Pancreas (tissue), 10 donors: ENCODE measurements around the gene RBMS3. TPM values are rescaled to one million over a fixed set of nuclear protein-coding genes. Genes with fewer than 3 reads are reported as not detected.

Experiments
- ATAC-seq, 4 donors: fragments of 200-7000 bp; cut with Tn5 transposase; one replicate each; pipeline versions ENCODE4 v1.8.0 to v1.9.1; 2020; ENCODE audit warnings: mild to moderate bottlenecking in 4 of 4, moderate library complexity in 4 of 4
- DNase-seq, 6 donors: peaks; one replicate each; pipeline ENCODE4 v3.0.0-alpha.2; 2020
- FAIRE-seq: peaks from 2 replicates; lab custom pipeline; 2012; peaks lifted over from hg19 to GRCh38; lab: Jason Lieb, UNC
- H3K27ac ChIP-seq, 4 donors: fragments of 200-600 bp; sonication (generic); 1 replicate in 3 of 4; 2 replicates in 1 of 4; pipeline versions ENCODE4 v1.5.0 to v1.8.0; 2020
- H3K27me3 ChIP-seq, 4 donors: fragments of 200-600 bp; one replicate each; pipeline ENCODE4 v1.8.0; 2021
- H3K36me3 ChIP-seq, 3 donors: fragments of 200-600 bp; sonication (generic) in 1 of 3; one replicate each; pipeline versions ENCODE4 v1.5.0 to v1.8.0; 2020 to 2021
- H3K4me1 ChIP-seq, 3 donors: fragments of 200-600 bp; one replicate each; pipeline ENCODE4 v1.8.0; 2021
- H3K4me3 ChIP-seq, 4 donors: fragments of 200-600 bp; sonication (generic) in 2 of 4; one replicate each; pipeline versions ENCODE4 v1.5.0 to v1.8.0; 2020 to 2021
- H3K9me3 ChIP-seq, 4 donors: fragments of 200-600 bp; one replicate each; pipeline ENCODE4 v1.8.0; 2021
- CTCF ChIP-seq, 4 donors: fragments of 200-600 bp; sonication (generic) in 3 of 4; IDR thresholded peaks; one replicate each; pipeline versions ENCODE4 v1.5.0 to v1.8.0; 2021; ENCODE audit warnings: antibody characterized with exemption in 4 of 4
- WGBS, 2 donors: extraction: QIAGEN DNeasy Blood & Tissue Kit; methylation state at CpG; one replicate each; pipeline ENCODE4 v1.1.7; 2013; 5-methylcytosine and 5-hydroxymethylcytosine counted together
- intact Hi-C, 3 donors: fragments of 100-400 bp; cut with DNase I; formaldehyde crosslinking; loops; one replicate each; pipeline versions ENCODE4 v1.11.1 to v1.14.2; 2022
- polyA plus RNA-seq, 2 donors: library from polyadenylated mRNA; stranded (reverse); fragments of 200-250 nt; gene quantifications; one replicate each; pipeline ENCODE4 v1.2.3, GENCODE V29; 2013
- total RNA-seq, 6 donors: library from RNA; stranded (reverse); fragmentation: NEBNext Ultra II Directional in 4 of 6; extraction: Animal tissue kit (Norgen Biotek cat#: 25700) in 4 of 6; gene quantifications; one replicate each; pipeline versions ENCODE4 v1.2.1 to v1.2.4, GENCODE V29; 2021 to 2023
- donor health status: healthy with polysubstance abuse.
- donor health status: DM: no; HTN: no; CAD: no; lungs with moderate emphysema.
- donor health status: DM: no; HTN: no; CAD: no.
- donor health status: control.
- donor health status: control.
- donor health status: Bipolar disorder and iron deficiency.
- donor health status: DM: yes; HTN: yes; CAD: no.
- donor health status: DM: no; HTN: no; CAD: no.
- donor health status: DM: no; HTN: no; CAD: no.
- donor health status: DM: yes; HTN: yes; CAD: no.

RBMS3 gene
- total and polyA plus RNA-seq, 8 donors: 4.0 to 10.0 (median 6.6) TPM

- H3K4me1 ChIP-seq: no peaks in the 10 kb centered on the region
- ATAC-seq (no peak), DNase-seq (no peak), FAIRE-seq (no peak)
- intact Hi-C loops: no loop called here
- TF ChIP-seq CTCF (IDR thresholded peaks at IDR 0.05): no peak
- H3K27me3 ChIP-seq: no peaks in the 10 kb centered on the region
- no peaks in the 10 kb centered on the region for H3K36me3 ChIP-seq
- no peak overlapping the region for H3K27ac ChIP-seq
- WGBS, 2 donors: 63 to 73% methylated on average over 2 of the region's 2 CpGs
- no peak overlapping the region for H3K4me3 ChIP-seq
- H3K9me3 ChIP-seq: no peaks in the 10 kb centered on the region
Observed at GRCh38 chr3:29363110-29363509, 82.2 kb downstream of the RBMS3 start.

- DNase-seq: no peak
Observed at GRCh38 chr3:29370021-29370420, 89.2 kb downstream of the RBMS3 start.

GRCh38 chr3:29370476-29371420, 89.9 kb downstream of the RBMS3 start:
- Histone ChIP-seq H3K4me1 (peaks cover 0 to 4% (median 0%) of the 10 kb centered on the region in 3 donors), H3K9me3 (no peaks in the 10 kb centered on the region), H3K27me3 (no peaks in the 10 kb centered on the region), H3K36me3 (no peaks in the 10 kb centered on the region), H3K27ac (no peak overlapping the region), H3K4me3 (no peak overlapping the region)
- ATAC-seq: no peak
- intact Hi-C loops: no loop called here
- TF ChIP-seq CTCF (IDR thresholded peaks at IDR 0.05): no peak
- no peak for DNase-seq
- FAIRE-seq: no peak
- 52 to 59% methylated on average over 4 of the region's 4 CpGs for WGBS, 2 donors

More at GRCh38 chr3:29370021-29370420, 89.2 kb downstream of the RBMS3 start:
- no peak for TF ChIP-seq CTCF (IDR thresholded peaks at IDR 0.05)
- ATAC-seq (no peak), FAIRE-seq (no peak)
- intact Hi-C loops: no loop called here
- H3K4me3 ChIP-seq: no peak overlapping the region
- H3K9me3 ChIP-seq: no peaks in the 10 kb centered on the region
- H3K36me3 ChIP-seq: no peaks in the 10 kb centered on the region
- H3K4me1 ChIP-seq: peaks cover 0 to 4% (median 0%) of the 10 kb centered on the region in 3 donors
- no peaks in the 10 kb centered on the region for H3K27me3 ChIP-seq
- H3K27ac ChIP-seq: no peak overlapping the region
- 62 to 65% methylated on average over 4 of the region's 4 CpGs for WGBS, 2 donors

GRCh38 chr3:29373131-29373680, 92.3 kb downstream of the RBMS3 start:
- no peak overlapping the region for H3K4me3 ChIP-seq
- no peak overlapping the region for H3K27ac ChIP-seq
- H3K9me3 ChIP-seq: no peaks in the 10 kb centered on the region
- intact Hi-C loops: no loop called here
- H3K4me1 ChIP-seq: peaks cover 0 to 4% (median 0%) of the 10 kb centered on the region in 3 donors
- no peak for TF ChIP-seq CTCF (IDR thresholded peaks at IDR 0.05)
- DNase-seq (no peak), FAIRE-seq (no peak), ATAC-seq (no peak)
- no peaks in the 10 kb centered on the region for H3K27me3 ChIP-seq
- H3K36me3 ChIP-seq: no peaks in the 10 kb centered on the region

- intact Hi-C loops: no loop called here
- FAIRE-seq (no peak), ATAC-seq (no peak), DNase-seq (no peak)
- H3K36me3 ChIP-seq: no peaks in the 10 kb centered on the region
- H3K27ac ChIP-seq: no peak overlapping the region
- no peak for TF ChIP-seq CTCF (IDR thresholded peaks at IDR 0.05)
- no peak overlapping the region for H3K4me3 ChIP-seq
- H3K27me3 ChIP-seq: no peaks in the 10 kb centered on the region
- H3K4me1 ChIP-seq: peaks cover 0 to 4% (median 0%) of the 10 kb centered on the region in 3 donors
- H3K9me3 ChIP-seq: no peaks in the 10 kb centered on the region
Observed at GRCh38 chr3:29374226-29374625, 93.4 kb downstream of the RBMS3 start.
